GM20000 (cell line): Measurements from ENCODE around the gene UPK2.
"Not testable (repeated sequence)": the region's sequence is repeated elsewhere in the genome, so short reads cannot be mapped to it uniquely, and the experiment has no call there.

Source experiments
- DNase-seq: peaks from one replicate; pipeline ENCODE4 v3.0.0; 2012; ENCODE audit warnings: low spot score
- CTCF ChIP-seq: IDR thresholded peaks from 2 replicates; pipeline ENCODE4 v1.5.1; 2012; ENCODE audit warnings: mild to moderate bottlenecking, control low read depth; ENCODE audit errors: extremely low read depth, missing control alignments

Gene UPK2

GRCh38 chr11:118953265-118953664 is 2.8 kb upstream of the UPK2 start:
- TF ChIP-seq CTCF, result no peak
- no peak for DNase-seq

- DNase-seq, result not testable (repeated sequence)
These were observed 2.1 kb upstream of the UPK2 start for GRCh38 chr11:118953976-118954375.

GRCh38 chr11:118956847-118957469 is 860 bp downstream of the UPK2 start:
- no peak for DNase-seq
- no peak for TF ChIP-seq CTCF

- DNase-seq, result no peak
- TF ChIP-seq CTCF, result no peak
These were observed 1.5 kb downstream of the UPK2 start for GRCh38 chr11:118957549-118957948.

GRCh38 chr11:118957968-118958367 is 1.9 kb downstream of the UPK2 start:
- DNase-seq, result no peak
- no peak for TF ChIP-seq CTCF

- no peak for TF ChIP-seq CTCF
- no peak for DNase-seq
These were observed 2.5 kb downstream of the UPK2 start for GRCh38 chr11:118958577-118958976.

- no peak for TF ChIP-seq CTCF
- no peak for DNase-seq
These were observed 5.1 kb downstream of the UPK2 start for GRCh38 chr11:118961189-118961588.

- TF ChIP-seq CTCF, result no peak
- DNase-seq, result no peak
These were observed 5.5 kb downstream of the UPK2 start for GRCh38 chr11:118961591-118961990.

GRCh38 chr11:118969508-118969907 is 13.4 kb downstream of the UPK2 start:
- DNase-seq, result not testable (repeated sequence)
